Measurements from ENCODE around the gene ZNF282. TPM values are rescaled to one million over a fixed set of nuclear protein-coding genes. Genes with fewer than 3 reads are reported as not detected.

The ZNF282 gene
- total RNA-seq, 3 donors from 2014 or later (not counting 1 experiment from before 2014, with no cell fraction given): 22.2 to 29.9 (median 26.0) TPM

DNA sequence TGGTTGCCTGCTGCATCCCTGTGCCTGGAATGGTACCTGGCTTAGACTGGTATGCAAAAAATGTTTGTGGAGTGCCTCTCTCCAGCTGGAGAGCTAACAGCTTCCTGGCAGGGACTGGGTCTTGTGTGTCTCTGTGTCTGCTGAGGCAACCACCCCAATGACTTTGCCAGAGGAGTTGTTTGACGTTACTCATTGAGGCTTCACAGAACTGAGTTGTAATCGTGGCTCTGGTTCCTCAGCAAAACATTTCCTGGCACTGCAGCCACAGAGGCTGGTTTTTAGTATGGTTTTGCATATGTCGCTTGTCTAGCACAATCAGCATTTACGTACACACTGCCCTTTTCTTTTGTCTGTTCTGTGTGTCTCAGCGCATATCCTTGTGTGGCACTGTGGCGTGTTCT lies 7.5 kb downstream of the ZNF282 start:
- Histone ChIP-seq H3K4me1 (ENCODE audit: control insufficient read depth, insufficient read depth, low read length) (no peaks in the 10 kb centered on the region), H3K9me3 (ENCODE audit: control insufficient read depth, insufficient read depth, low read length) (no peaks in the 10 kb centered on the region), H3K4me3 (ENCODE audit: low read length) (no peak overlapping the region), H3K27me3 (ENCODE audit: control insufficient read depth, insufficient read depth, low read length) (no peaks in the 10 kb centered on the region), H3K36me3 (ENCODE audit: control insufficient read depth, insufficient read depth, low read length) (peaks cover 55% of the 10 kb centered on the region), H3K27ac (ENCODE audit: low read length) (no peak overlapping the region)
- TF ChIP-seq, protein P1, sequence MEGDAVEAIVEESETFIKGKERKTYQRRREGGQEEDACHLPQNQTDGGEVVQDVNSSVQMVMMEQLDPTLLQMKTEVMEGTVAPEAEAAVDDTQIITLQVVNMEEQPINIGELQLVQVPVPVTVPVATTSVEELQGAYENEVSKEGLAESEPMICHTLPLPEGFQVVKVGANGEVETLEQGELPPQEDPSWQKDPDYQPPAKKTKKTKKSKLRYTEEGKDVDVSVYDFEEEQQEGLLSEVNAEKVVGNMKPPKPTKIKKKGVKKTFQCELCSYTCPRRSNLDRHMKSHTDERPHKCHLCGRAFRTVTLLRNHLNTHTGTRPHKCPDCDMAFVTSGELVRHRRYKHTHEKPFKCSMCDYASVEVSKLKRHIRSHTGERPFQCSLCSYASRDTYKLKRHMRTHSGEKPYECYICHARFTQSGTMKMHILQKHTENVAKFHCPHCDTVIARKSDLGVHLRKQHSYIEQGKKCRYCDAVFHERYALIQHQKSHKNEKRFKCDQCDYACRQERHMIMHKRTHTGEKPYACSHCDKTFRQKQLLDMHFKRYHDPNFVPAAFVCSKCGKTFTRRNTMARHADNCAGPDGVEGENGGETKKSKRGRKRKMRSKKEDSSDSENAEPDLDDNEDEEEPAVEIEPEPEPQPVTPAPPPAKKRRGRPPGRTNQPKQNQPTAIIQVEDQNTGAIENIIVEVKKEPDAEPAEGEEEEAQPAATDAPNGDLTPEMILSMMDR (IDR thresholded peaks at IDR 0.05): no peak
- intact Hi-C loops (cut with micrococcal nuclease): no loop called here
- DNase-seq: no peak
- H3K36me3 Mint-ChIP-seq: peaks cover 35% of the 10 kb centered on the region
- H3K27me3 Mint-ChIP-seq (ENCODE audit: low read depth in 2 of 2): no peaks in the 10 kb centered on the region
- peaks cover 19 to 41% of the 10 kb centered on the region in 2 donors for H3K4me1 Mint-ChIP-seq
- H3K27ac Mint-ChIP-seq: no peak overlapping the region
- WGBS (ENCODE audit: insufficient coverage): 66% methylated on average over 6 of the region's 6 CpGs
- no peaks in the 10 kb centered on the region for H3K9me3 Mint-ChIP-seq
- no peak overlapping the region for H3K4me3 Mint-ChIP-seq
- peak in 1 of 3 donors; percentile 29 for ATAC-seq

DNA sequence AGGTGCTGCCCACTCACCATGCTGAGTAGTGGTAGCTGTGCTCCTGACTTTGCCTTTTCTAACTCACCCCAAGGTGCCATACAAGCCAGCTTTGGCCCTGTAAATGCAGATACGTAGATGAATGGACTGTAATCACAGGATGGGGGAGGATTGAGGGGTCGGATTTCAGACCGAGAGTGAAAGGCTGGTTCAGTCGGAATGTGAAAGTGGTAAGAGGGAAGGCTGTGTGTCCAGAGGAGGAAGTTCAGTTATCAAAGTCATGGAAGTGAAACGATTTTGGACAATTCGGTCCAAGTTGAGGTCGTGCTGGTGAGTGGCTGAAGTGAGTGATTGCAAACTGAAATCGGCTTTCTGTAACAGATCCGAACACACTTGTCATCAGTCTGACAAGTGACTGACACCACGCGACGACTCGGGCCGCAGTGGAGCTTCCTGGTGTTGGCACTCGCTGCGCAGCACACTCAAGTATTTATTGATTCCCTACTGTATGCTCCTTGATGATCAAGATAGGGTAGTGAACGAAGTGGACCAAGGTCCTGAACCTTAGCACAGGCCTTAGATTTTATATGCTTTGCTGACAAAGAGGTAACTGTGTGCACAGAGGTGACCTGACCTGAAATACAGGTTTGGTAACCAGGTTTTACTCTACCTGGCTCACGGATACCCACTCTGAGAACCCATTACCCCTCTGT lies 10.5 kb downstream of the ZNF282 start:
- H3K4me3 ChIP-seq (ENCODE audit: low read length): no peak overlapping the region
- intact Hi-C loops (cut with micrococcal nuclease): no loop called here
- H3K27ac ChIP-seq (ENCODE audit: low read length): no peak overlapping the region
- ATAC-seq (no peak), DNase-seq (no peak)
- no peak overlapping the region for H3K27ac Mint-ChIP-seq
- H3K36me3 ChIP-seq (ENCODE audit: control insufficient read depth, insufficient read depth, low read length): peaks cover 56% of the 10 kb centered on the region
- no peaks in the 10 kb centered on the region for H3K27me3 ChIP-seq (ENCODE audit: control insufficient read depth, insufficient read depth, low read length)
- H3K27me3 Mint-ChIP-seq (ENCODE audit: low read depth in 2 of 2): no peaks in the 10 kb centered on the region
- peaks cover 25% of the 10 kb centered on the region for H3K36me3 Mint-ChIP-seq
- no peaks in the 10 kb centered on the region for H3K4me1 ChIP-seq (ENCODE audit: control insufficient read depth, insufficient read depth, low read length)
- 96% methylated on average over 18 of the region's 18 CpGs for WGBS (ENCODE audit: insufficient coverage)
- no peaks in the 10 kb centered on the region for H3K9me3 Mint-ChIP-seq
- TF ChIP-seq, protein P1 (IDR thresholded peaks at IDR 0.05): no peak
- no peak overlapping the region for H3K4me3 Mint-ChIP-seq
- peaks cover 19 to 20% of the 10 kb centered on the region in 2 donors for H3K4me1 Mint-ChIP-seq
- no peaks in the 10 kb centered on the region for H3K9me3 ChIP-seq (ENCODE audit: control insufficient read depth, insufficient read depth, low read length)

DNA sequence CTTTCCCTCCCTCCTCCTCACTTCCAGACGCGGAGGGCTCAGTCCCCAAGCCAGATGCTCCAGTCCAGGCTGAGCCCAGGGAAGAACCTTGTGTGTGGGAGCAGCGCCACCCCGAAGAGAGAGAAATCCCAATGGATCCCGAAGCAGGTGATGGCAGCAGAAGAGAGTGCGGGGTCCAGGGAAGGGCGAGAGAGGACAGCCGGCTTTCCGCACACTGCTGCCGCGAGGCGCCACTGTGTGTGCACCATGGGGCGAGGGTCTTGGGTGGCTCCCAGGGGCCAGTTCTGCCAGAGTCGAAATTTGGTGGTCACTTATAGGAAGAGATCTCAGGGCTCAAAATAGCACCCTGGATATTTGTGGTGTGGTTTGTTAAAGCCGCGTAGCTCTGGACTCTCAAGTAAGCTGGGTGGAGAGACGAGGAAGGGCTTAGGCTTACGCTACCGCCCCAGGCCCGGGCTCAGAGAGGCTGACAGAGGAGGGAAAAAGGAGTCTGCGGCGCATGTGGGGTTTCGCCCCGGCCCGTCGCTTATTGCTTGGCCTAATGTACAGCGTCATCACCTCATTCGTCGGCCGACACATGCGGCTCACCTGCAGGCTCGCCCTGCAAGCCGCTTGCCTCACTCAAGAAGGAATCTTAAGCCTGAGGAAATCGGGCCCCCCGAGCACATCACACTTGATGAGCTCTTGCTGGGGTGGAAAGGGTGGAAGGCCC lies 12.1 kb downstream of the ZNF282 start:
- Mint-ChIP-seq H3K27ac (no peak overlapping the region), H3K27me3 (ENCODE audit: low read depth in 2 of 2) (no peaks in the 10 kb centered on the region), H3K36me3 (peaks cover 22% of the 10 kb centered on the region), H3K9me3 (no peaks in the 10 kb centered on the region), H3K4me1 (peaks cover 10 to 19% of the 10 kb centered on the region in 2 donors), H3K4me3 (no peak overlapping the region)
- no peak overlapping the region for H3K4me3 ChIP-seq (ENCODE audit: low read length)
- H3K9me3 ChIP-seq (ENCODE audit: control insufficient read depth, insufficient read depth, low read length): no peaks in the 10 kb centered on the region
- ATAC-seq (no peak), DNase-seq (no peak)
- TF ChIP-seq, protein P1 (IDR thresholded peaks at IDR 0.05): no peak
- intact Hi-C loops (cut with micrococcal nuclease): no loop called here
- WGBS (ENCODE audit: insufficient coverage): 93% methylated on average over 35 of the region's 35 CpGs
- peaks cover 66% of the 10 kb centered on the region for H3K36me3 ChIP-seq (ENCODE audit: control insufficient read depth, insufficient read depth, low read length)
- no peaks in the 10 kb centered on the region for H3K4me1 ChIP-seq (ENCODE audit: control insufficient read depth, insufficient read depth, low read length)
- no peak overlapping the region for H3K27ac ChIP-seq (ENCODE audit: low read length)
- H3K27me3 ChIP-seq (ENCODE audit: control insufficient read depth, insufficient read depth, low read length): no peaks in the 10 kb centered on the region
